Brain microvascular endothelial cell (primary cell): ENCODE measurements around the gene SKAP2.

Source experiments
- DNase-seq: peaks from one replicate; pipeline ENCODE4 v3.0.0-alpha.2; 2020
- H3K27ac ChIP-seq: fragments of 250-450 bp; sonication (Bioruptor Pico); 2 replicates; pipeline ENCODE4 v1.5.1; 2020; ENCODE audit warnings: mild to moderate bottlenecking, moderate library complexity
- H3K27me3 ChIP-seq: fragments of 250-450 bp; sonication (Bioruptor Pico); replicated peaks from 2 replicates; pipeline ENCODE4 v1.5.1; 2020; ENCODE audit warnings: mild to moderate bottlenecking
- H3K36me3 ChIP-seq: fragments of 250-450 bp; sonication (Bioruptor Pico); replicated peaks from 2 replicates; pipeline ENCODE4 v1.5.1; 2020; ENCODE audit warnings: mild to moderate bottlenecking
- H3K4me3 ChIP-seq: 2 replicates; pipeline ENCODE4 v1.5.1; 2011; ENCODE audit warnings: low read depth, mild to moderate bottlenecking, control low read depth, low read length, moderate library complexity
- CTCF ChIP-seq: IDR thresholded peaks from 2 replicates; pipeline ENCODE4 v1.5.1; 2011; ENCODE audit warnings: low read depth, mild to moderate bottlenecking, moderate library complexity, low read length, control low read depth, inconsistent platforms; ENCODE audit errors: missing control alignments
- in situ Hi-C: cut with HindIII; loops from 2 replicates; pipeline ENCODE4 v1.10.0; 2017; ENCODE audit warnings: low sequenced_read_pairs, low pct_ligation_motif_present

Gene SKAP2

GRCh38 chr7:26675143-26675887 lies 189.1 kb downstream of the SKAP2 start:
- H3K27me3 ChIP-seq: no peaks in the 10 kb centered on the region
- no peak for TF ChIP-seq CTCF
- DNase-seq: no peak
- in situ Hi-C loops: no loop called here
- no peak overlapping the region for H3K27ac ChIP-seq
- no peak overlapping the region for H3K4me3 ChIP-seq
- no peaks in the 10 kb centered on the region for H3K36me3 ChIP-seq

GRCh38 chr7:26673858-26674257 lies 190.5 kb downstream of the SKAP2 start:
- in situ Hi-C loops: no loop called here

GRCh38 chr7:26673271-26673670 lies 191.1 kb downstream of the SKAP2 start:
- DNase-seq: no peak
- Histone ChIP-seq H3K27ac (no peak overlapping the region), H3K4me3 (no peak overlapping the region), H3K27me3 (no peaks in the 10 kb centered on the region), H3K36me3 (no peaks in the 10 kb centered on the region)
- TF ChIP-seq CTCF: no peak
- in situ Hi-C loops: no loop called here

More at GRCh38 chr7:26673858-26674257, 190.5 kb downstream of the SKAP2 start:
- no peak for DNase-seq
- Histone ChIP-seq H3K4me3 (no peak overlapping the region), H3K27ac (no peak overlapping the region), H3K27me3 (no peaks in the 10 kb centered on the region), H3K36me3 (no peaks in the 10 kb centered on the region)
- no peak for TF ChIP-seq CTCF

GRCh38 chr7:26670841-26671240 lies 193.5 kb downstream of the SKAP2 start:
- Histone ChIP-seq H3K27ac (no peak overlapping the region), H3K36me3 (no peaks in the 10 kb centered on the region), H3K27me3 (no peaks in the 10 kb centered on the region), H3K4me3 (no peak overlapping the region)
- in situ Hi-C loops: no loop called here
- TF ChIP-seq CTCF: no peak
- no peak for DNase-seq

- no peak overlapping the region for H3K27ac ChIP-seq
- no peak for DNase-seq
- in situ Hi-C loops: no loop called here
- no peak overlapping the region for H3K4me3 ChIP-seq
- no peak for TF ChIP-seq CTCF
- H3K36me3 ChIP-seq: no peaks in the 10 kb centered on the region
- no peaks in the 10 kb centered on the region for H3K27me3 ChIP-seq
Measured at GRCh38 chr7:26670290-26670689, 194.1 kb downstream of the SKAP2 start.

- H3K27me3 ChIP-seq: peaks cover 2% of the 10 kb centered on the region
- H3K36me3 ChIP-seq: no peaks in the 10 kb centered on the region
- TF ChIP-seq CTCF: no peak
- H3K27ac ChIP-seq: no peak overlapping the region
- H3K4me3 ChIP-seq: no peak overlapping the region
- in situ Hi-C loops: no loop called here
- DNase-seq: no peak
Measured at GRCh38 chr7:26668821-26669220, 195.6 kb downstream of the SKAP2 start.
